Stimulated activated CD8-positive, alpha-beta memory T cell treated with anti-CD3 and anti-CD28 coated beads, Interleukin-4, amount 100 ng/mL, for 1 hour (primary cell): ENCODE results near the gene RCOR1.
"Not testable (repeated sequence)": the region's sequence is repeated elsewhere in the genome, so short reads cannot be mapped to it uniquely, and the experiment has no call there.

Experiments used
- DNase-seq, 2 donors: peaks; one replicate each; pipeline ENCODE4 v3.0.0-alpha.2; 2020; ENCODE audit warnings: low read depth in 2 of 2, low spot score in 1 of 2

The RCOR1 gene

DNA sequence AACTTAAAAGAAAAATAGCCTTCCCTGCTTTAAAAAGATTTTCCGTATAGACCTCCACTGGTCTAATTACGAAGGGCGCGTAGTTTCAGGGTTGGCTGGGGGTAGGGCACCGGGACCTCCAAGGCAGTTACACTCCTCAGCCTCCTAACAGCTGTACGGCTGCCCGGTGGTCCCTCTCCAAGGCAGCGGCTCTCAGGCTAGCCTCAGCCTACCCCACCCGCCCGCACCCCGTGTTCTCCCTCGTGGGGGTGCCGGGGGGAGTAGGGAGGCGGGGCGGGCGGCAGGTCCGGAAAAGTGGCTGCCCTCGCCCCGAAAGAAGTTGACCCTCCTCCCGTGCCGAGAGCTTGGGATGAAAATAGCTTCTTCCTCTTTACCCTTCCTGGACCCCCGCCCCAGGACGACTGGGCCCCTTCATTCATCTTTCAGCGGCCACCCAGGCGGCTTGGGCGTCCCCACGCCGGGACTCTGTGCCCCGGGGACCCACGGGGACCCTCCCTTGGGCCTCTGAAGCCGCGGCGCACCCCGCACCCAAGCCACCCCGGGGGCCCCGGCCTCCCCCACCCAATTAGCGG, 991 bp upstream of the RCOR1 start:
- peak; percentile 2 to 6 for DNase-seq

DNA sequence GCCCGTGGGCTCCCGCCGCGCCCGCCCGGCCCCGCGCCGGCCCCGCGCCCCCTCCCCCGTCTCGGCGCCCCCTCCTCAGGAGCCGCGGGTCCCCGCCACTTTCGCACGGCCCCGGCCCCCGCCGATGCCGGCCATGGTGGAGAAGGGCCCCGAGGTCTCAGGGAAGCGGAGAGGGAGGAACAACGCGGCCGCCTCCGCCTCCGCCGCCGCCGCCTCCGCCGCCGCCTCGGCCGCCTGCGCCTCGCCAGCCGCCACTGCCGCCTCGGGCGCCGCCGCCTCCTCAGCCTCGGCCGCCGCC, 263 bp downstream of the RCOR1 start:
- peak in 1 of 2 donors; percentile 9 for DNase-seq

DNA sequence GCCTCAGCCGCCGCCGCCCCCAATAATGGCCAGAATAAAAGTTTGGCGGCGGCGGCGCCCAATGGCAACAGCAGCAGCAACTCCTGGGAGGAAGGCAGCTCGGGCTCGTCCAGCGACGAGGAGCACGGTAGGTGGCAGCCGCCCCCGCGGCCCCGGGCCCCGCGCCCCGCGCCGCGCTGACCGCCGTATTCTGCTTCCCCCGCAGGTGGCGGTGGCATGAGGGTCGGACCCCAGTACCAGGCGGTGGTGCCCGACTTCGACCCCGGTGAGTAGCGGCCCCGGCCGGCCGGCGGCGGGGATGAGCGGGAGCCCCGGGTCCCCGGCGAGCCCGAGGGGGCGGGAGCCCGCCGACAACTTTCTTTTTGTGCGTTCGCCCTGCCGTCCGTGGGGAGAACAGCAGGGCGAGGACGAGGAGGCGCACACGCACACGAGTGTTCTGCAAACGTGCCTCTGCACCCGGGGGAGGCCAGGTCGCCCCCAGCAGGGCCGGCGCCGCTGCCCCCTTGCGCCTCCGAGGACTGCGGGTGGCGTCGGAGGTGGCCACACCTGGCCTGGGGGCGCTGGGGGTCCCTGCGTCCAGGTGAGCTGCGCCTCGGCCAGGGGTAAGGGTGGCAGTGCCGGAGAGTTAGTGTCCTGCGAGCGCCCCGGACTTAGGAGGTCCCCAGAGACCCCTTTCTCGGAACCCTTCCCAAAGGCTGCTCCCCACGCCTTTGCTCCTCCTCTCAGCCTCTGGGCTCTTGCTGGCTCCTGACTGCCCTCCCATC, 794 bp downstream of the RCOR1 start:
- peak; percentile 7 to 11 for DNase-seq

DNA sequence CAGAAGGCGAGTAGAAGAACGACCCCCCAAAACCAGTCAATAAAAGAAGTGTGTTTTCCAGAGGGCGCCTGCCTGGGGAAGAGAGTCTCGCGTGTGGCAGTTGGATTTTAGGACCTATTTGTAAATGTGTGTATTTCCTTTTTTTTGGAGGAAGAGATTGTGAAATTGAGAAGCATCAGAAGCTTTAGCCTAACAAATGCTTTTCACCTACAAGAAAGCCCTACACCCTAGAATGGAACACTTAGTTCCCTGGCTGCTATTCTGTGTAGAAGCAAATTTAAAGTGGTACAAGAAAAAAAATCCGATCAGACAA, 1.3 kb downstream of the RCOR1 start:
- DNase-seq, result no peak

DNA sequence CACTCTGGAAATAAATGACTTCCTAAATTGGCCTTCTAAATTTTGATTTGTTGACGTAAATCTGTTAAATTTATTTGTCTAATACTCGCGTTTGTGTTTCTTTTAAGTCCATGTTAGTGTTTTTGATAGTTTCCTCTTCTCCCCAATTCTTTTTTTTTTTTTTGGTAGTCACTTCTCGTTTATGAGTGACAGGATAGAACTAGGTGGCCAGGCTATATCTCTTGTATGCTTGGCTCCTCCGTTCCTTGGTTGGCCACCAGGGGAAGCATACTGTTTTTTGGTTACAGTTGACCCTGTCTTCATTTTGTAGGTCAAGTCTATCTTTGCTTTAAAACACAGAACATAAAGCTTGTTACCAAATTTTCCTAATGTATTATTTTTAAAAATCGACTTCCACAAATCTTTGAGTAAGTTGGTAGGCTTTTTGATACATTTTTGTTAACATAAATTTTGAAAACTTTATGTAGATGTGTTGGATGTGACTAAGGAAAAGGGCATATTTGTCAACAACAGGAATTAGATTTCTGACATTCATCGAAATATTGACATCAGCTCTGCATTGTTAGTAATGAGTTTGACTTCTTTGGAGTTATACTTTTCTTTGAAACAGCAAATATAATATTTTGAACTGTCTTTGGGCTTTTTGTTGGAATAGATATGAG, 2.2 kb downstream of the RCOR1 start:
- peak; percentile 16 for DNase-seq

DNA sequence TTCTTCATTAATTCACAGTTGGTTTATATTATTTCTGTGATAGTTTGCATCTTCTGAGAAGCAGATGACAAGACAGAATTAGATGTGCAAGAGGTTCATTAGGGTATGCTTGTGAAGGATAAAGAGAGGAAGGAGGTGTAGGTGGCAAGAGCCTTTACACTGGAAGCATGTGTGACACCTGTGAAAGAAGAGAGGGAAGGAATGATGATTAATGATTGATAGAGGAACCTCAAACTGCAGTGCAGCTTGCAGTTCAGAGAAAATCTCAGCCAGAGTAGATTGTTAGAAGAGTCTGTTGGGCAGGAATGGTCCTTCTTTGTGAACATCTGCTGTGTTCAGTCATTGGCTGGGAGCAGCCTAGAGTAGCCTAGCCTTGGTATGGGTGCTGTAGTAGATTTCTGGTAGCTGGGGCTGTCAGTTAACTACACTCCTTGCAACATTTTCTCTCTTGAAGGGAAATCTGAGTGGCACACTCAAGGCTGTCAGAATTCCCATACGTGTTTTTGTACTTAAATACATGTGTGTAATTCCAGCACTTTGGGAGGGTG, 9.0 kb downstream of the RCOR1 start:
- DNase-seq, result no peak

DNA sequence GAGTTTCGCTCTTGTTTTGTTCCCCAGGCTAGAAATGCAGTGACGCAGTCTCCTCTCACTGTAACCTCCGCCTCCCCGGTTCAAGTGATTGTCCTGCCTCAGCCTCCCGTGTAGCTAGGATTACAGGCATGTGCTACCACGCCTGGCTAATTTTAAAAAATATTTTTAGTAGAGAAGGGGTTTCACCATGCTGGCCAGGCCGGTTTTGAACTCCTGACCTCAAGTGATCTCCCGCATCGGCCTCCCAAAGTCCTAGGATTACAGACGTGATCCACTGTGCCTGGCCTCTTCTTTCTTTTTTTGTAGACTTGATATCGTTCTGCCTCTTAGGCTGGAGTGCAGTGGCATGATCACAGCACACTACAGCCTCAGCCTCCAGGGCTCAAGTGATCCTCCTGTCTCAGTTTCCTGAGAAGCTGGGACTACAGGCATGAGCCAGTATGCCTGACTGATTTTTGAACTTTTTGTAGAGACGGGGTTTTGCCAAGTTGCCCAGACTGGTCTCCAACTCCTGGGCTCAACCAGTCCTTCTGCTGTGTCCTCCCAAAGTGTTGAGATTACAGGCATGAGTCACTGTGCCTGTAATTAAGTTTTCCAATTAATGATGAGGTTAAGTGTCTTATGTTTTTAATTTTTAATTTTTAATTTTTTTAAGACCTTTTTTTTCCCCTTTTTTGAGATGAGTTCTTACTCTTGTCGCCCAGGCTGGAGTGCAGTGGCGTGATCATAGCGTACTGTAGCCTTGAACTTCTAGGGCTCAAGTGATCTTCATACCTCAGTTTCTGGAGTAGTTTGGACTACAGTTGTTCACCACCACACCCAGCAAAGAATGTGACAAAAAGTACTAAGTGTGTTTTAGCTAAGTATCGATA, 10.2 kb downstream of the RCOR1 start:
- no peak for DNase-seq

DNA sequence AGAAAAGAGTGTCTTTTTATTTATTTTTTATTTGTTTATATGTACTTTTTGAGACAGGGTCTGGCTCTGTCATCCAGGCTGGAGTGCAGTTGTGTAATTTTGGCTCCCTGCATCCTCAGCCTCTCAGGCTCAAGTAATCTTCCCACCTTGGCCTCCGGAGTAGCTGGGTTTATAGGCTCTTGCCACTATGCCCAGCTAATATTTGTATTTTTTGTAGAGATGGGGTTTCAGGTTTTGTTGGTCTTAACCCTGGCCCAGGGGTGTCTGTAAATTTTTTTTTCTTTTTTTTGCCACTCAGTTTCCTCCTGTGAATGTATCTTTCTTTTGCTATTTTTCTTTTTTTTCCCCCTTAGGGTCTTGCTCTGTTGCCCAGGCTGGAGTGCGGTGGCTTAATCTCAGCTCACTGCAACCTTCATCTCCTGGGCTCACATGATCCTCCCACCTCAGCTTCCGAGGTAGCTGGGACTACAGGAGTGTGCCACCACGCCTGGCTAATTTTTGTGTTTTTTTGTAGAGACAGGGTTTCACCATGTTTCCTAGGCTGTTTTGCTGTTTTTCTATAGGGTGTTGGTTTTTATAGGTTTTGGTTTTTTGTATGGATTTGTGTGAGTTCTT, 11.0 kb downstream of the RCOR1 start:
- no peak for DNase-seq

DNA sequence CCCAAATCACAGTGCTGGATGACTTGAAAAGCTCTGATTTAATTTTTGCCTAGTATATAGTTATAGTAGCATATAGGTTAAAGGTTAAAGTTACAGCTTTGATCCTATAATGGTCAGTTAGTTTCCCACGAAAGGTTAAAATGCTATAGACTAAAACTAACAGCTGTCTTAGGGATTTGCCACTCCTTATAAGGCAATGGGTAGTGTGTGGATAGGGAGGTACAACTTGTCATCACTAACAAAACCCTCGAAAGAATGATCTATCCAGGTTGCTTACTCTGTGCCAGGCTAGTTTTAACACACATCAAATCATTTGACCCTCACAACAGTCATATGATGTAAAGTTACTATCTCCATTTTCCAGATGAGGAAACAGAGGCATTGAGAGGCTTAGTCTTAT, 11.7 kb downstream of the RCOR1 start:
- DNase-seq, result no peak

DNA sequence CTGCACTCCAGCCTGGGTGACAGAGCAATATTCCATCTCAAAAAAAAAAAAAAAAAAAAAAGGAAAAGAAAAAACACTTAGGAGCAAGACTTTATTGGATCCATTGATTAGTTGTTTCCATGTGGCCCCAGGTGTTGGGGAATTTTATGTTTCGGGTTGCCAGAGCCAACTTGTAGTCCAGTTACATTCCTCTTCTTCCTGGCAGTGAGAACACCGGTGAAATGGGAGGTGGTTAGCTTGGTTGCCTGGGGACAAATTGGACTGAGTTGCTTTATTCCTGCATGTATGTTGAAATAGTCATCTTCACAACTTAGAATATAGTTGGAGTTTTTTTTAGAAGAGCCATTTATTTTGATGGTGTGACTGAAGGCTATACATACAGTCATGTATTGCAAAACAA, 12.6 kb downstream of the RCOR1 start:
- no peak for DNase-seq

DNA sequence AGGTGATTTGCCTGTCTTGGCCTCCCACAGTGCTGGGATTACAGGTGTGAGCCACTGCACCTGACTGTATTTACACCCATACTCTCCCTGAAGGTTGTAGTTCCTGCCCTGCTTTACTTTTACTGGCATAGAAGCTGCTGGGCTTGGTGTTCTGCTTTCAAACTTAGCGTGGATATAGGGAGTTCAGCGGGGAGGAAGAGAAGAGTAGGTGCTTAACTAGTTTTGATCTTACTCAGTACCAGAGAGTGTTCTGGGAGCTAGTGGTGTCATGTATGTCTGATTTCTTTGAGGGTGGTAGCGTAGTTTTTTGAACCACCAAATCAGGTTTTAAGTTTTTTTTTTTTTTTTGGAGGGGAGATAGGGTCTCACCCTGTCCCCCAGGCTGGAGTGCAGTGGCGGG, 13.8 kb downstream of the RCOR1 start:
- no peak for DNase-seq

DNA sequence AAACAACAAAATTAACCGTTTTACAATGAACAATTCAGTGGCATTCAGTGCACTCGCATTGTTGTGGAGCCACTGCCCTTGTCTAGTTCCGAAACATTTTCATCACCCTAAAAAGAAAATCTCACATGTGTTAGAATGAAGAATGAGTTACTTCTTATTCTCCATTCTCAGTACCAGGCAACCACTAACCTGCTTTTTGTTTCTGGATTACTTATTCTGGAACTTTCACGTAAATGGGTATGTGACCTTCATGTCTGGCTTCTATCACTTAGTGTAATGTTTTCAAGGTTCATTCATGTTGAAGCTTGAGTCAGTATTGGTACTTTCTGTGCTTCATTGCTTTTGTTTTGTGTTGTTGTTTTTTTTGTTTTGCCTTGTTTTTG, 15.6 kb downstream of the RCOR1 start:
- no peak for DNase-seq

DNA sequence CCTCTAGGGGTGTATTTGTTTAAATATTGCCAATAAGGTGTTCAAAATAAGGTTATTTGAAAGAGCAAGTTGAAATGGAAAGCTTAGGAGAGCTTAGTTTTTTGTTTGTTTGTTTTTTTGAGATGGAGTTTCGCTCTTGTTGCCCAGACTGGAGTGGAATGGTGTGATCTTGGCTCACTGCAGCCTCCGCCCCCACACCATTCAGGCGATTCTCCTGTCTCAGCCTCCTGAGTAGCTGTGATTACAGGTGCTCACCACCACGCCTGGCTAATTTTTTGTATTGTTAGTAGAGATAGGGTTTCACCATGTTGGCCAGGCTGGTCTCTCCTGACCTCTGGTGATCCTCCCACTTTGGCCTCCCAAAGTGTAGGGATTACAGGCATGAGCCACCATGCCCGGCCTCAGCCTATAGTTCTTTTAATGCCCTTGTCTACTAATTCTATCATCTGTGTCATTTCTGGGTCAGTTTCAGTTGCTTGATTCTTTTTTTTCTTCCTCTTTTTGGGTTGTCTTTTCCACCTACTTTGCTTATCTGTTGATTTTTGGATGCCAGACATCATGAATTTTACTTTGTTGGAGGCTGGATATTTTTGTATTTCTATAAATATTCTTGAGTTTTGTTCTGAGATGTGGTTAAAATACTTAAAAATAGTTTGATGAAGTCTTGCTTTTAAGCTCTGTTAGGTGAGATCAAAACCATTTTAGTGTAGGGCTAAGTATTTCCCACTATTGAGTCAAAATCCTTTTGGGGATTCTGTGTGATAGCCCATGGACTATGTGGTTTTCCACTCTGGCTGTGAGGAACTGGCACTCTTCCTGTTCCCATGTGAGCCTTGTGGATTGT, 18.7 kb downstream of the RCOR1 start:
- DNase-seq, result no peak

DNA sequence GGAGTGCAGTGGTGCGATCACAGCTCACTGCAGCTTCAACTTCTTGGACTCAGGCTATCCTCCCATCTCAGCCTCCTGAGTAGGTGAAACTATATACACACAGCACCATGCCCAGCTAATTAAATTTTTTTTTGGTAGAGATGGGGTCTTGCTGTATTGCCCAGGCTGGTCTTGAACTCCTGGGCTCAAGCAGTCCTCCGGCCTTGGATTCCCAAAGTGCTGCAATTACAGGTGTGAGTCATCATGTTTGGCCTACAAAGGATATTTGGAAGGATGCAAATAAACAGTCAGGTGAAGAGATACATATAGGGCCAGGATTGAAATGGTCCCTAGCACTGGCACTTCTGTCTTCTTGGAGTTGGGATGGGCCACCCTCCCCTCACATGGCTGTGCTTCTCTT, 23.9 kb downstream of the RCOR1 start:
- DNase-seq, result no peak

DNA sequence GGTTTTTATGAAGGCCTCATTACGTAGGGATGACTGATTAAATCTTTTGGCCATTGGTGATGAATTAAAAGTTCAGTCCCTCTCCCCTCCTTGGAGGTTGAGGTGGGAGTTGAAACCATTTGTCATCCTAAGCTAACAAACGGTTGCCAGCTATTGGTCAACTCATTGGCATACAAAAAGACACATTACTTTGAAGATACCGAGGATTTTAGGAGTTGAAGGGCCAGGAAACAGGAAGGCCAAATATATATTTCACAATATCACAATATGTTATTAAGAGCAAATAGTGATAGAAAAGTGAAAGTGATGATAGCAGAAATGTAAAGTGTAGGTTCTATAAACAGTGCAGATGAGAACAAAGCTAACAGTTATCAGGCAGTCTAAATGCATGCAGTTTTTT, 24.4 kb downstream of the RCOR1 start:
- no peak for DNase-seq

DNA sequence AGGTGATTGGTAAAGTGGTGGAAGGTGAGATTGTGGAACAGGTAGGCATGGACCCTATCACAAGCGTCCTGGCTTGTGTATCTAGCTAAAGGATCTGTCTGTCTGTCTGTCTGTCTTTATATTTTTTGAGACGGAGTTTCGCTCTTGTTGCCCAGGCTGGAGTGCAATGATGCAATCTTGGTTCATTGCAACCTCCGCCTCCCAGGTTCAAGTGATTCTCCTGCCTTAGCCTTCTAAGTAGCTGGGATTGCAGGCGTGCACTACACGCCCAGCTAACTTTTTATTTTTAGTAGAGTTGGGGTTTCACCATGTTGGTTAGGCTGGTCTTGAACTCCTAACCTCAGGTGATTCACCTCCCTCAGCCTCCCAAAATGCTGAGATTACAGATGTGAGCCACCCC, 26.6 kb downstream of the RCOR1 start:
- DNase-seq, result not testable (repeated sequence)

DNA sequence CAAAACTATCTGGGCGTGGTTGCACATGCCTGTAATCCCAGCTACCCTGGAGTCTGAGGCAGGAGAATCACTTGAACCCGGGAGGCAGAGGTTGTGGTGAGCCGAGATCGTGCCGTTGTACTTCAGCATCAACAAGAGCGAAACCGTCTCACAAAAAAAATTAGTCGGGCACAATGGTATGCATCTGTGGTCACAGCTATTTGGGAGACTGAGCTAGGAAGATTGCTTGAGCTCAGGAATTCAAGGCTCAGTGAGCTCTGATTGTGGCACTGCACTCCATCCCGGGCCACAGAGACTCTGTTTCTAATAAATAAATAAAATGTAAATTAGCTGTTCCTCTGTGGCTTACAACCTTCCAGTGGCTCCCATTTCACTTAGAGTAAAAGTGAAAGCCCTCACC, 28.0 kb downstream of the RCOR1 start:
- DNase-seq, result no peak

DNA sequence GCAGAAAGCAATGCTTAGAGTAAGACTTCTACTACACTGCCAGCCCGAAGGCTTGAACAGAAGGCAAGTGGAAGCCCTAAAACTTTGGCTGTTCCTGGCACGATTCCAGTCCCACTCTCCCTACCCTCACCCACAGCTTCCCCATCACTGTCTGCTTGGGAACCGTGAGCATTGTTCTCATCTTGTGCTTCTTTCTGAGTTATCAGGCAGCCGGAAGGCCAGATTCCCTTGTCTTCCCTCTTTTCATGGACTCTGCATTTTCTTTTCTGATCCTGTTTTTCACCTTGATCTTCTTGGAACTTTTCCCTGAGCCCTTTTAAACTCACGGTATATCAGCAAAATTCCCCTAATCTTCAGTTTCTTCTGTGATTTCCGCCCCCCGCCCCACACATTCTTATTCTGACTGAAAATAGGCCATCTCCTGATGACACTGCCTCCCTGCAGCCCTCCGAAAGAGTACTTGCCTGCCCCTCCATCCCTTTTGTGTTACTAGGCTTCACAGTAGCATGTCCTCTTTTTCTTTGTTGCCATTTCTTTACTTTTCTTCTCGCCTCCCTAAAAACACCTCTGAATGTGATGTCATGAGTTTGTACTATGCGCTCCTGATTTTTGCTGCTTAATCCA, 29.9 kb downstream of the RCOR1 start:
- DNase-seq, result no peak

DNA sequence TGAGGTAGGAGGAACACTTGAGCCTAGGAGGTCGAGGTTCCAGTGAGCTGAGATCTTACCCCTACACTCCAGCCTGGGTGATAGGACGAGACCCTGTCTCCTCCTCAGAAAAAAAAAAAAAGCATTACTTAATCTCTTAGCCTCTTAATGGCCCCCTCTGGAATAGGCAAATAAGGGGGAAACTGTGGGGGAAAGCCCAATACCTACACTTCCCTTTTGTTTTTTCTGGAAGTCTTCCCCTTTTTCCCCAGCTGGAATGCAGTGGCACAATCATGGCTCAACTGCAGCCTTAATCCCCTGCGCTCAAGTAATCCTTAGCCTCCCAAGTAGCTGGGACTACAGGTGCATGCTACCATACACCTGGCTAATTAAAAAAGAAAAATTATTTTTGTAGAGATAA, 32.2 kb downstream of the RCOR1 start:
- DNase-seq, result no peak
